Stomach (tissue), 9 donors: ENCODE results near the gene PPM1K. TPM values are rescaled to one million over a fixed set of nuclear protein-coding genes. Genes with fewer than 3 reads are reported as not detected.
A peak's percentile ranks its signal among the peaks of the same experiment; 100 is the strongest.

Experiments
- DNase-seq, 2 donors: peaks; one replicate each; pipeline versions ENCODE4 v3.0.0 to v3.0.0-alpha.2; 2013 to 2019
- H3K27ac ChIP-seq, 5 donors: fragments of 200-600 bp in 4 of 5; sonication (generic) in 4 of 5; one replicate each; pipeline ENCODE4 v1.5.1; 2013 to 2019; ENCODE audit warnings: mild to moderate bottlenecking in 1 of 5, moderate library complexity in 1 of 5
- H3K27me3 ChIP-seq, 3 donors: fragments of 200-600 bp; sonication (generic); one replicate each; pipeline ENCODE4 v1.5.1; 2017 to 2019; ENCODE audit warnings: mixed run types in 1 of 3
- H3K36me3 ChIP-seq, 4 donors: fragments of 200-600 bp; sonication (generic); 1 replicate in 3 of 4; 2 replicates in 1 of 4; pipeline ENCODE4 v1.5.1; 2016 to 2019
- H3K4me1 ChIP-seq, 4 donors: fragments of 200-600 bp; sonication (generic); one replicate each; pipeline ENCODE4 v1.5.1; 2016 to 2019
- H3K4me3 ChIP-seq, 4 donors: fragments of 200-600 bp; sonication (generic) in 3 of 4; one replicate each; pipeline ENCODE4 v1.5.1; 2016 to 2019; ENCODE audit warnings: mild to moderate bottlenecking in 1 of 4
- H3K9me3 ChIP-seq, 4 donors: fragments of 200-600 bp; sonication (generic); one replicate each; pipeline ENCODE4 v1.5.1; 2016 to 2019
- CTCF ChIP-seq, 7 experiments: fragments of 450-650 bp in 4 of 7; fragments of 200-600 bp in 3 of 7; sonication (generic) in 3 of 7; IDR thresholded peaks; one replicate each; pipeline ENCODE4 v1.5.1; 2016 to 2019; ENCODE audit warnings: antibody characterized with exemption in 7 of 7, control low read depth in 2 of 7, mild to moderate bottlenecking in 1 of 7
- EP300 ChIP-seq: sonication (generic); formaldehyde crosslinking; IDR thresholded peaks from one replicate; pipeline ENCODE4 v1.6.1; 2017; ENCODE audit warnings: antibody characterized with exemption
- POLR2A ChIP-seq, 4 donors: fragments of 450-650 bp; IDR thresholded peaks; one replicate each; pipeline ENCODE4 v1.6.1; 2016; ENCODE audit warnings: antibody characterized with exemption in 4 of 4, control low read depth in 2 of 4, mild to moderate bottlenecking in 1 of 4, moderate library complexity in 1 of 4
- POLR2AphosphoS5 ChIP-seq, 3 donors: sonication (generic); formaldehyde crosslinking; IDR thresholded peaks; one replicate each; pipeline ENCODE4 v1.6.1; 2016; ENCODE audit warnings: antibody characterized with exemption in 3 of 3
- WGBS, 5 donors: extraction: QIAGEN DNeasy Blood & Tissue Kit in 3 of 5; methylation state at CpG; one replicate each; pipeline versions ENCODE4 v1.1.5 to v1.1.7; 2013 to 2018; 5-methylcytosine and 5-hydroxymethylcytosine counted together
- intact Hi-C: fragments of 100-400 bp; cut with DNase I; formaldehyde crosslinking; loops from one replicate; pipeline ENCODE4 v1.15.1; 2023; ENCODE audit warnings: low total_unique reads
- polyA plus RNA-seq, 3 donors: library from polyadenylated mRNA; stranded (reverse); fragments of 200-250 nt; gene quantifications; one replicate each; pipeline ENCODE4 v1.2.3, GENCODE V29; 2013
- total RNA-seq, 5 donors: library from RNA; depleted of rRNA; stranded (reverse); fragments of >200 nt; gene quantifications; one replicate each; pipeline versions ENCODE4 v1.1.0 to v1.2.3, GENCODE V29; 2014 to 2016
- donor health status: healthy with polysubstance abuse.
- donor health status: Bipolar disorder and iron deficiency.
- donor health status: healthy.

PPM1K gene
- total and polyA plus RNA-seq, 8 donors: 3.6 to 81.7 (median 20.4) TPM

DNA sequence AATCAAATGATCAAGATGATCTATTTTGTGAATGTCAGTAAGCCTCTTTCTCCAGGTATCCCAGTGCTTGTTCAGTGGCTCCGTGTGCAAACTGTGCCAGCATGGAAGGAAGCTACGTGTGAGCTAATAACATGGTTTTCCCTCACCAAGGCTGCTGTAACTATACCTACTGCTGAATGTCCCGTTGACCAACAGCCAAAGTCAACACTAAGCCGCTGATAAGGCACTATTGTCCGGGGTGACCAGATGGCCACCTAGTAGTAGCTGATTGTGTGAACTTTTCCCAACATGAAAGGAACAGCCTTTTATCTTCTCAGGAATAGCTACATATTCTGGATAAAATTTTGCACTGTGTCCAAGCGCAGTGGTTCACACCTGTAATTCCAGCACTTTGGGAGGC lies 68.0 kb downstream of the PPM1K start:
- intact Hi-C loops: loop anchor here (5.0 kb wide), 1 partner anchor 301 kb away; no protein-coding TSS in a partner anchor
- WGBS, 5 donors: 33 to 64% (median 50%) methylated on average over 6 of the region's 6 CpGs
- Histone ChIP-seq H3K36me3 (no peaks in the 10 kb centered on the region), H3K27me3 (no peaks in the 10 kb centered on the region), H3K27ac (no peak overlapping the region), H3K9me3 (no peaks in the 10 kb centered on the region), H3K4me3 (no peak overlapping the region), H3K4me1 (peaks cover 3 to 5% (median 4%) of the 10 kb centered on the region in 4 donors)
- DNase-seq: peak; percentile 80 to 83
- TF ChIP-seq POLR2A (IDR thresholded peaks at IDR 0.05) (no peak), EP300 (no peak), POLR2AphosphoS5 (IDR thresholded peaks at IDR 0.05) (peak in 2 of 3 donors; percentile 80 to 89), CTCF (IDR thresholded peaks at IDR 0.05) (no peak)

- intact Hi-C loops: loop anchor here (5.0 kb wide), 1 partner anchor 302 kb away; no protein-coding TSS in a partner anchor
- no peaks in the 10 kb centered on the region for H3K27me3 ChIP-seq
- WGBS, 5 donors: 72 to 85% (median 80%) methylated on average over 2 of the region's 2 CpGs
- H3K27ac ChIP-seq: no peak overlapping the region
- DNase-seq: no peak
- H3K4me3 ChIP-seq: no peak overlapping the region
- H3K9me3 ChIP-seq: no peaks in the 10 kb centered on the region
- no peaks in the 10 kb centered on the region for H3K36me3 ChIP-seq
- no peak for TF ChIP-seq POLR2A (IDR thresholded peaks at IDR 0.05)
- TF ChIP-seq CTCF (IDR thresholded peaks at IDR 0.05): no peak
- no peak for TF ChIP-seq POLR2AphosphoS5 (IDR thresholded peaks at IDR 0.05)
- TF ChIP-seq EP300: no peak
- peaks cover 3 to 5% (median 4%) of the 10 kb centered on the region in 4 donors for H3K4me1 ChIP-seq
Measured at GRCh38 chr4:88215351-88215750, 69.0 kb downstream of the PPM1K start.

GRCh38 chr4:88212253-88212561 lies 72.2 kb downstream of the PPM1K start:
- H3K9me3 ChIP-seq: no peaks in the 10 kb centered on the region
- H3K27ac ChIP-seq: no peak overlapping the region
- intact Hi-C loops: no loop called here
- WGBS, 5 donors: 45 to 57% (median 53%) methylated on average over 4 of the region's 4 CpGs
- no peaks in the 10 kb centered on the region for H3K36me3 ChIP-seq
- TF ChIP-seq POLR2A (IDR thresholded peaks at IDR 0.05) (no peak), POLR2AphosphoS5 (IDR thresholded peaks at IDR 0.05) (no peak), EP300 (no peak), CTCF (IDR thresholded peaks at IDR 0.05) (no peak)
- H3K27me3 ChIP-seq: no peaks in the 10 kb centered on the region
- H3K4me3 ChIP-seq: no peak overlapping the region
- peaks cover 0 to 5% (median 2%) of the 10 kb centered on the region in 4 donors for H3K4me1 ChIP-seq
- DNase-seq: no peak

DNA sequence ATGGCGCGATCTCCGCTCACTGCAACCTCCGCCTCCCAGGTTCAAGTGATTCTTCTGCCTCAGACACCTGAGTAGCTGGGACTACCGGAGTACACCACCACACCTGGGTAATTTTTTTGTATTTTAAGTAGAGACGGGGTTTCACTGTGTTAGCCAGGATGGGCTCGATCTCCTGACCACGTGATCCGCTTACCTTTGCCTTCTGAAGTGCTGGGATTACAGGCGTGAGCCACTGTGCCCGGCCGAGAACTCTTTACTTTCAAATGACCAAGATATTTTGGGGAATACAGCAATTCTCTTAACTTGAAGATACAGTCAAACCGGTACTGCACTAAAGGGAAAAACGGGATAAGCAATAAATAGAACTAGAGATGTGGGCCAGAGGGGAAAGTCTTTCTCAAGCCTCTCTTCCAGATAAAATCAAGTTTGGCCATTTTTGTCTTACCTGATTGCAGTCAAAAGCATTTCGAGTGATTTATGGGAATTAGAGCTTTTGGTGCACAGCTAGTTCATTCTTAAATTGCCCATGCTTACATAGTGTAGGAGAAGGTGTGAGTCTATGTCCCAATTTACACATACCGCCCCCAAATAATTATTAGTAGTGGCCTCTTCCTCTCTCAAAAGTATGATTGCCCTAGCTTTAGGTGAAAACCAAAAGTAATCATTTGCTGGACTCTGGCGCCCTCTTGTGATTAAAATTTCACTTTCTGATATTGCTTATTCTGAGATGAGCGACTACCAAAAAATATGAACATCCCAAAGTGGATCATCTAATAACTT lies 72.7 kb downstream of the PPM1K start:
- Histone ChIP-seq H3K4me3 (no peak overlapping the region), H3K27me3 (no peaks in the 10 kb centered on the region), H3K36me3 (no peaks in the 10 kb centered on the region), H3K27ac (no peak overlapping the region), H3K9me3 (no peaks in the 10 kb centered on the region), H3K4me1 (peaks cover 0 to 5% (median 2%) of the 10 kb centered on the region in 4 donors)
- TF ChIP-seq POLR2A (IDR thresholded peaks at IDR 0.05) (no peak), EP300 (no peak), POLR2AphosphoS5 (IDR thresholded peaks at IDR 0.05) (no peak), CTCF (IDR thresholded peaks at IDR 0.05) (peak in 5 of 7 experiments; percentile 23 to 76 (median 55))
- 59 to 62% (median 61%) methylated on average over 18 of the region's 18 CpGs for WGBS, 5 donors
- DNase-seq: peak; percentile 38 to 78
- intact Hi-C loops: no loop called here
